Measurements from ENCODE around the gene MYO18A.
A peak's percentile ranks its signal among the peaks of the same experiment; 100 is the strongest.

MYO18A gene

GRCh38 chr17:29069526-29070041, 110.6 kb downstream of the MYO18A start:
- no peak overlapping the region for H3K4me2 ChIP-seq (ENCODE audit: insufficient read depth, low read length)
- no peaks in the 10 kb centered on the region for H3K79me2 ChIP-seq (ENCODE audit: insufficient read depth, low read length)
- no peaks in the 10 kb centered on the region for H3K27me3 ChIP-seq (ENCODE audit: insufficient read depth, low read length, poor library complexity)
- no peak for DNase-seq
- ATAC-seq (ENCODE audit: insufficient read depth, low read depth), result 0 out of 3 replicates have a peak, but pooled peaks have one; percentile 33
- H2AFZ ChIP-seq (ENCODE audit: low read depth, low read length), result no peak overlapping the region
- no peaks in the 10 kb centered on the region for H3K4me1 ChIP-seq (ENCODE audit: insufficient read depth, low read length)
- no peaks in the 10 kb centered on the region for H3K9me3 ChIP-seq (ENCODE audit: insufficient read depth, low read length, severe bottlenecking)
- H3K9ac ChIP-seq (ENCODE audit: low read depth, low read length), result no peak overlapping the region
- no peaks in the 10 kb centered on the region for H4K20me1 ChIP-seq (ENCODE audit: insufficient read depth, low read length)
- H3K27ac ChIP-seq (ENCODE audit: low read length), result no peak overlapping the region
- H3K36me3 ChIP-seq (ENCODE audit: insufficient read depth, low read length), result peaks cover 5% of the 10 kb centered on the region; the same call in 1 of the 2 replicates
- no peak for TF ChIP-seq EZH2 (IDR thresholded peaks at IDR 0.05; ENCODE audit: borderline replicate concordance, low read depth, low read length, severe bottlenecking)
- TF ChIP-seq, protein P1, sequence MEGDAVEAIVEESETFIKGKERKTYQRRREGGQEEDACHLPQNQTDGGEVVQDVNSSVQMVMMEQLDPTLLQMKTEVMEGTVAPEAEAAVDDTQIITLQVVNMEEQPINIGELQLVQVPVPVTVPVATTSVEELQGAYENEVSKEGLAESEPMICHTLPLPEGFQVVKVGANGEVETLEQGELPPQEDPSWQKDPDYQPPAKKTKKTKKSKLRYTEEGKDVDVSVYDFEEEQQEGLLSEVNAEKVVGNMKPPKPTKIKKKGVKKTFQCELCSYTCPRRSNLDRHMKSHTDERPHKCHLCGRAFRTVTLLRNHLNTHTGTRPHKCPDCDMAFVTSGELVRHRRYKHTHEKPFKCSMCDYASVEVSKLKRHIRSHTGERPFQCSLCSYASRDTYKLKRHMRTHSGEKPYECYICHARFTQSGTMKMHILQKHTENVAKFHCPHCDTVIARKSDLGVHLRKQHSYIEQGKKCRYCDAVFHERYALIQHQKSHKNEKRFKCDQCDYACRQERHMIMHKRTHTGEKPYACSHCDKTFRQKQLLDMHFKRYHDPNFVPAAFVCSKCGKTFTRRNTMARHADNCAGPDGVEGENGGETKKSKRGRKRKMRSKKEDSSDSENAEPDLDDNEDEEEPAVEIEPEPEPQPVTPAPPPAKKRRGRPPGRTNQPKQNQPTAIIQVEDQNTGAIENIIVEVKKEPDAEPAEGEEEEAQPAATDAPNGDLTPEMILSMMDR (IDR thresholded peaks at IDR 0.05; ENCODE audit: borderline replicate concordance, extremely low read depth, low read length, poor library complexity, severe bottlenecking), result no peak
- no peak overlapping the region for H3K4me3 ChIP-seq (ENCODE audit: low read depth in 1 of 2, low read length in 2 of 2)

GRCh38 chr17:29068818-29069217, 111.4 kb downstream of the MYO18A start:
- Histone ChIP-seq H3K4me2 (ENCODE audit: insufficient read depth, low read length) (no peak overlapping the region), H2AFZ (ENCODE audit: low read depth, low read length) (no peak overlapping the region)

DNA sequence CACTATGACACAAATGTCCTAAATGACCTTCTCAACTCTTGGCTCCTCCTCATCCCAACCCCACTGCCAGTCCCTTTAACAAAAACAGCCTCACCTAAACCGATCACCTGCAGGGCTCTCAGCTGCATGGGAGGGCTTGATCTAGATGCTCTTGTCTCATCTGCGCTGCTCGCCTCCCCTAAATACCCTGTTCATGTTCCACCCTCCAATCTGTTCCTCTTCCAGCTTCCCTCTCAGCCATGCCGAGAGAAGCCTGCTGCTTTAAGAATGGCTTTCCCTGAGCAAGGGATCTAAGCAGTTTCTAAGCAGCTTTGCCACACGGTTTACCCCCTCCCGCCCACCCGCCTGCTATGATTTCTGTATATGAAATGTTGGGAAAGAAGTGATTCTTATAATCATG, 113.6 kb downstream of the MYO18A start:
- no peak overlapping the region for H3K27ac ChIP-seq (ENCODE audit: low read length)
- H2AFZ ChIP-seq (ENCODE audit: low read depth, low read length), result no peak overlapping the region
- no peak overlapping the region for H3K4me2 ChIP-seq (ENCODE audit: insufficient read depth, low read length)
- DNase-seq (no peak), ATAC-seq (ENCODE audit: insufficient read depth, low read depth) (no peak)
- H3K36me3 ChIP-seq (ENCODE audit: insufficient read depth, low read length), result no peaks in the 10 kb centered on the region
- no peak for TF ChIP-seq EZH2 (IDR thresholded peaks at IDR 0.05; ENCODE audit: borderline replicate concordance, low read depth, low read length, severe bottlenecking)
- TF ChIP-seq, protein P1 (IDR thresholded peaks at IDR 0.05; ENCODE audit: borderline replicate concordance, extremely low read depth, low read length, poor library complexity, severe bottlenecking), result no peak
- H3K9me3 ChIP-seq (ENCODE audit: insufficient read depth, low read length, severe bottlenecking), result no peaks in the 10 kb centered on the region
- no peaks in the 10 kb centered on the region for H3K79me2 ChIP-seq (ENCODE audit: insufficient read depth, low read length)
- no peak overlapping the region for H3K9ac ChIP-seq (ENCODE audit: low read depth, low read length)
- no peaks in the 10 kb centered on the region for H4K20me1 ChIP-seq (ENCODE audit: insufficient read depth, low read length)
- no peaks in the 10 kb centered on the region for H3K27me3 ChIP-seq (ENCODE audit: insufficient read depth, low read length, poor library complexity)
- H3K4me1 ChIP-seq (ENCODE audit: insufficient read depth, low read length), result no peaks in the 10 kb centered on the region
- no peak overlapping the region for H3K4me3 ChIP-seq (ENCODE audit: low read depth in 1 of 2, low read length in 2 of 2)

More at GRCh38 chr17:29068818-29069217, 111.4 kb downstream of the MYO18A start:
- Histone ChIP-seq H4K20me1 (ENCODE audit: insufficient read depth, low read length) (no peaks in the 10 kb centered on the region), H3K9me3 (ENCODE audit: insufficient read depth, low read length, severe bottlenecking) (no peaks in the 10 kb centered on the region), H3K4me1 (ENCODE audit: insufficient read depth, low read length) (no peaks in the 10 kb centered on the region), H3K27ac (ENCODE audit: low read length) (no peak overlapping the region), H3K9ac (ENCODE audit: low read depth, low read length) (no peak overlapping the region), H3K27me3 (ENCODE audit: insufficient read depth, low read length, poor library complexity) (no peaks in the 10 kb centered on the region), H3K4me3 (ENCODE audit: low read depth in 1 of 2, low read length in 2 of 2) (no peak overlapping the region), H3K79me2 (ENCODE audit: insufficient read depth, low read length) (no peaks in the 10 kb centered on the region), H3K36me3 (ENCODE audit: insufficient read depth, low read length) (no peaks in the 10 kb centered on the region)
- ATAC-seq (ENCODE audit: insufficient read depth, low read depth), result no peak
- DNase-seq, result no peak
- TF ChIP-seq EZH2 (IDR thresholded peaks at IDR 0.05; ENCODE audit: borderline replicate concordance, low read depth, low read length, severe bottlenecking), result no peak
- TF ChIP-seq, protein P1 (IDR thresholded peaks at IDR 0.05; ENCODE audit: borderline replicate concordance, extremely low read depth, low read length, poor library complexity, severe bottlenecking), result no peak

Data from DND-41 (cell line).